ENCODE data around the gene GDF9. TPM values are rescaled to one million over a fixed set of nuclear protein-coding genes. Genes with fewer than 3 reads are reported as not detected.
A peak's percentile ranks its signal among the peaks of the same experiment; 100 is the strongest.

Gene GDF9
- total and polyA plus RNA-seq, 10 donors: 0.17 to 0.59 (median 0.37) TPM; not detected in 3

DNA sequence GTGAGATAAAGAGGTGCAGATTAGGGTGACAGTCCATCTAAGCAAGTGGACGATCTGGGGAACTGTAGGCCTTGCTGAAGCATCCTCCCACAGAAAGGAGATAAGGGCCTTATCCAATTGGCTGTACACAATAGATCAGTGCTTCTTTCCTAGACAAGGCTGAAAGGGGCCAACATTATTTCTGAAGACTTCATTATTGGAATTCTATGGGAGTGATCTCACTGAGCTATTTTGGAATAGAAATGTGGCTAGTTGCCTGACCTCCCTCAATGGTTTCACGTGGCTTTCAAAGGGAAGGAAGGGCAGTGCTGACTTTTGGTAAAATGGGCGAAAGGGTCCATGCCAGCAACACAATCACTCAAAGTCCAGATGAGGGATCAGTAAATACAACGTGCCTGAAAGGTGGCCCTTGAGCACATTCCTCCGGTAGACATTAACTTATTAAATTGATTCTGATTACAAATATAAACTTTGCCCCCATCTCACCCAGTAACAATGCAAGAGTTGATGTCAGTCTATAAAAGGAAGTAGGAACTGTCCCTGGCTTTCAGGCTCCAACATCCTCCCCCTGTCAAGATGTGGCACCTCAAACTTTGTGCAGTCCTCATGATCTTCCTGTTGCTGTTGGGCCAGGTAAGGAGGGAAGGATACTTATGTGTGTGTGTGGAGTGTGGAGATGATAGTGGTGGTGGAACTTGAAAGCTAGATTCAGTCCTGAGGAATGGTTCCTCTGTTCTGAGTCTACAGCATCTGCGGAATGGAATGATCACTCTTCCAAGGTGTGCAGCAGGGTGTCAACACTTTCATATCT, 7.1 kb upstream of the GDF9 start, which contains the start of gene LEAP2:
Gene LEAP2, plus strand, starts transcription at position 550 of the 811 bp plus-strand sequence. Its CDS starts 27 bp downstream, at position 577.
- H3K27me3 ChIP-seq (replicated peaks in 1 of 7): no peaks in the 10 kb centered on the region
- no peaks in the 10 kb centered on the region for H3K9me3 ChIP-seq
- intact Hi-C loops (cut with DNase I; ENCODE audit: low total_unique reads): no loop called here
- no peak within 1 kb of the TSS for H3K27ac ChIP-seq
- TF ChIP-seq, protein P1, sequence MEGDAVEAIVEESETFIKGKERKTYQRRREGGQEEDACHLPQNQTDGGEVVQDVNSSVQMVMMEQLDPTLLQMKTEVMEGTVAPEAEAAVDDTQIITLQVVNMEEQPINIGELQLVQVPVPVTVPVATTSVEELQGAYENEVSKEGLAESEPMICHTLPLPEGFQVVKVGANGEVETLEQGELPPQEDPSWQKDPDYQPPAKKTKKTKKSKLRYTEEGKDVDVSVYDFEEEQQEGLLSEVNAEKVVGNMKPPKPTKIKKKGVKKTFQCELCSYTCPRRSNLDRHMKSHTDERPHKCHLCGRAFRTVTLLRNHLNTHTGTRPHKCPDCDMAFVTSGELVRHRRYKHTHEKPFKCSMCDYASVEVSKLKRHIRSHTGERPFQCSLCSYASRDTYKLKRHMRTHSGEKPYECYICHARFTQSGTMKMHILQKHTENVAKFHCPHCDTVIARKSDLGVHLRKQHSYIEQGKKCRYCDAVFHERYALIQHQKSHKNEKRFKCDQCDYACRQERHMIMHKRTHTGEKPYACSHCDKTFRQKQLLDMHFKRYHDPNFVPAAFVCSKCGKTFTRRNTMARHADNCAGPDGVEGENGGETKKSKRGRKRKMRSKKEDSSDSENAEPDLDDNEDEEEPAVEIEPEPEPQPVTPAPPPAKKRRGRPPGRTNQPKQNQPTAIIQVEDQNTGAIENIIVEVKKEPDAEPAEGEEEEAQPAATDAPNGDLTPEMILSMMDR (IDR thresholded peaks at IDR 0.05 in 8 of 11, conservative IDR thresholded peaks at IDR 0.05 in 3 of 11): no peak
- TF ChIP-seq POLR2A (IDR thresholded peaks at IDR 0.05) (no peak), POLR2AphosphoS5 (IDR thresholded peaks at IDR 0.05) (peak in 1 of 3 donors; percentile 62)
- H3K4me3 ChIP-seq: no peak within 1 kb of the TSS
- H3K4me1 ChIP-seq: peaks cover 0 to 4% (median under 1%) of the 10 kb centered on the region in 6 donors
- 73 to 85% (median 76%) methylated on average over 6 of the region's 6 CpGs for WGBS, 5 donors
- DNase-seq: no peak
- peaks cover 1 to 100% (median 41%) of the 10 kb centered on the region in 6 donors for H3K36me3 ChIP-seq

DNA sequence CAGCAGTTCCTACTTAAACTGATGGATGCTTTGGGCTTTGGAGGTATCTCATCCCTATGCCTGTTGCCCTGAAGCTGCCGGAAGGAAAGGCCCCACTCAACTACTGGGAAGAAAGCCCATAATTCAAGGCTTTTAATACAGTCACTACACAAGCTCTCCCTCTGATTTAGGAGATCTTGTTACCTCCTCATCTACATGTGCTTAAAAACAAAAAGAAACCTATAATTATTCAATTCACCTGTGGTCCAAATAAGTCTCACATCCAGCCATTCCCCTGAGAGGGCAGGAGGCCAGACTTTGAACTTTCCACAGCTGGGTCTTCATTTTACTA, 6.5 kb upstream of the GDF9 start:
- H3K27ac ChIP-seq: no peak overlapping the region
- intact Hi-C loops (cut with DNase I; ENCODE audit: low total_unique reads): no loop called here
- 83 to 100% (median 93%) methylated on average over 1 of the region's 1 CpG for WGBS, 5 donors

DNA sequence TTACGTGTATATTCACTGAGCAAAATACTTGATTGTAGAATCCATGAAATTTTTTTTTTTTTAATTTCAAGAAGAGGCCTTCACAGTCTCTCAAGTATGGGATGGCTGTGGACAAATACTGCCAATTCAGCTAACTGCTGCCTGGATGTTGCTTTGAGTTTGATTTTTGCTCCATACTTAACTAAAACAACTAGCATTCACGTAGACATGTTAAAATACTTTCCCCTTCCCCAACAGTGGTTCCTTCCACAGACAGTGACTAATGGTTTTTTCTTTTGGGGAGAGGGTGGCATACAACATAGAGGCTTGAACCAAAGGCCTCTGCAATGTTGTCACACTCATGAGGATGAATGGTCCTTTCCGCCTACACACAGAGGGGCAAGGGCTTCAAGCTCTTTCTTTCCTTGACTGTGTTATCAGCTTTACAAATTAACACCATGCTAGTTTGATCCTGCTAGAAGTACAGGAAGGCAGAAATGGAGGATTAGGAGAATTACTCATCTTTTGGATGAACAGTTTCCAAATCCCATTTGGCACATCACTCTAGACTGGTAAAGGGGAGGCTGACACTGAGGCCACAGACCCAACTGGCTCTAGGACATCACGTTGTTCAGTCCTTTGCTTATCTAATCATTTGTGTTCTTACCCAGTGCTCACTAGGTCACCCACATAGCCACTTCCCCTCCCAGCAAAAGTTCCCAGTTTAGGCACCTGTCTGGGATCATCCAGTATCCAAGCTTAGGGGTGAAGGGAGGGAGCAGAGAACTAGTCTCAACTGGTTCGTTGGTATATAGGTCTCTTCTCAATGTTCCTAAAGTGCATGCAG, 5.4 kb upstream of the GDF9 start:
- DNase-seq: no peak
- TF ChIP-seq POLR2A (IDR thresholded peaks at IDR 0.05): no peak
- TF ChIP-seq POLR2AphosphoS5 (IDR thresholded peaks at IDR 0.05): no peak
- TF ChIP-seq, protein P1 (IDR thresholded peaks at IDR 0.05 in 8 of 11, conservative IDR thresholded peaks at IDR 0.05 in 3 of 11): no peak
- intact Hi-C loops (cut with DNase I; ENCODE audit: low total_unique reads): no loop called here
- WGBS, 5 donors: 83 to 91% (median 87%) methylated on average over 5 of the region's 5 CpGs
- H3K9me3 ChIP-seq: no peaks in the 10 kb centered on the region
- H3K27me3 ChIP-seq (replicated peaks in 1 of 7): no peaks in the 10 kb centered on the region
- no peak overlapping the region for H3K27ac ChIP-seq
- no peak overlapping the region for H3K4me3 ChIP-seq
- peaks cover 4 to 92% (median 36%) of the 10 kb centered on the region in 6 donors for H3K36me3 ChIP-seq
- peaks cover 0 to 21% (median 16%) of the 10 kb centered on the region in 6 donors for H3K4me1 ChIP-seq

More for the DNA sequence above, 6.5 kb upstream of the GDF9 start:
- no peak for TF ChIP-seq POLR2AphosphoS5 (IDR thresholded peaks at IDR 0.05)
- TF ChIP-seq, protein P1 (IDR thresholded peaks at IDR 0.05 in 8 of 11, conservative IDR thresholded peaks at IDR 0.05 in 3 of 11): no peak
- no peak for TF ChIP-seq POLR2A (IDR thresholded peaks at IDR 0.05)
- Histone ChIP-seq H3K27me3 (replicated peaks in 1 of 7) (no peaks in the 10 kb centered on the region), H3K36me3 (peaks cover 4 to 100% (median 39%) of the 10 kb centered on the region in 6 donors), H3K4me1 (peaks cover 0 to 10% (median 6%) of the 10 kb centered on the region in 6 donors), H3K9me3 (no peaks in the 10 kb centered on the region), H3K4me3 (no peak overlapping the region)
- DNase-seq: no peak
